Osteoblast (primary cell): ENCODE results near the gene RPSA. TPM values are rescaled to one million over a fixed set of nuclear protein-coding genes. Genes with fewer than 3 reads are reported as not detected.
A peak's percentile ranks its signal among the peaks of the same experiment; 100 is the strongest.

Experiments
- DNase-seq: peaks from one replicate; pipeline ENCODE4 v3.0.0; 2011; ENCODE audit warnings: low spot score, mixed read lengths; ENCODE audit not compliant: insufficient read length; ENCODE audit errors: missing footprints
- H2AFZ ChIP-seq: 2 replicates; pipeline ENCODE4 v1.6.0; 2011; ENCODE audit warnings: mild to moderate bottlenecking, low read length
- H3K27ac ChIP-seq: 2 replicates; pipeline ENCODE4 v1.5.1; 2011; ENCODE audit warnings: mild to moderate bottlenecking, low read depth, low read length, moderate library complexity
- H3K27me3 ChIP-seq: 2 replicates; pipeline ENCODE4 v1.6.0; 2012; ENCODE audit warnings: mild to moderate bottlenecking, control low read depth, inconsistent platforms, low read length, moderate library complexity; ENCODE audit not compliant: insufficient read depth
- H3K36me3 ChIP-seq: 2 replicates; pipeline ENCODE4 v1.5.1; 2011; ENCODE audit warnings: mild to moderate bottlenecking, low read length, control low read depth, moderate library complexity; ENCODE audit not compliant: insufficient read depth
- H3K4me1 ChIP-seq: 2 replicates; pipeline ENCODE4 v1.5.1; 2011; ENCODE audit warnings: mild to moderate bottlenecking, low read length, control low read depth, moderate library complexity; ENCODE audit not compliant: insufficient read depth
- H3K4me2 ChIP-seq: 2 replicates; pipeline ENCODE4 v1.6.0; 2011; ENCODE audit warnings: mild to moderate bottlenecking, low read length; ENCODE audit not compliant: insufficient read depth
- H3K4me3 ChIP-seq: fragments of 200-600 bp; sonication (generic); 3 replicates; pipeline ENCODE4 v1.5.1; 2012; ENCODE audit warnings: mild to moderate bottlenecking, low read length, inconsistent platforms; ENCODE audit not compliant: insufficient read depth
- H3K79me2 ChIP-seq: 2 replicates; pipeline ENCODE4 v1.6.0; 2012; ENCODE audit warnings: mild to moderate bottlenecking, low read length, control low read depth, inconsistent platforms; ENCODE audit not compliant: insufficient read depth
- H3K9me3 ChIP-seq: 2 replicates; pipeline ENCODE4 v1.5.1; 2011; ENCODE audit warnings: low read depth, low read length, control low read depth
- H4K20me1 ChIP-seq: 2 replicates; pipeline ENCODE4 v1.6.0; 2012; ENCODE audit warnings: mild to moderate bottlenecking, low read length, control low read depth; ENCODE audit not compliant: insufficient read depth
- total RNA-seq: library from RNA; depleted of rRNA; stranded (reverse); fragments of >200 nt; gene quantifications from 2 replicates; pipeline ENCODE4 v1.2.3, GENCODE V29; 2012
- TF ChIP-seq, protein P1 (sequence below): IDR thresholded peaks from 2 replicates; pipeline ENCODE4 v1.5.1; 2011; ENCODE audit warnings: mild to moderate bottlenecking, low read depth, low read length, moderate library complexity; ENCODE audit errors: extremely low read depth

Gene RPSA
- 1,028 and 1,154 TPM in 2 replicates for total RNA-seq

DNA sequence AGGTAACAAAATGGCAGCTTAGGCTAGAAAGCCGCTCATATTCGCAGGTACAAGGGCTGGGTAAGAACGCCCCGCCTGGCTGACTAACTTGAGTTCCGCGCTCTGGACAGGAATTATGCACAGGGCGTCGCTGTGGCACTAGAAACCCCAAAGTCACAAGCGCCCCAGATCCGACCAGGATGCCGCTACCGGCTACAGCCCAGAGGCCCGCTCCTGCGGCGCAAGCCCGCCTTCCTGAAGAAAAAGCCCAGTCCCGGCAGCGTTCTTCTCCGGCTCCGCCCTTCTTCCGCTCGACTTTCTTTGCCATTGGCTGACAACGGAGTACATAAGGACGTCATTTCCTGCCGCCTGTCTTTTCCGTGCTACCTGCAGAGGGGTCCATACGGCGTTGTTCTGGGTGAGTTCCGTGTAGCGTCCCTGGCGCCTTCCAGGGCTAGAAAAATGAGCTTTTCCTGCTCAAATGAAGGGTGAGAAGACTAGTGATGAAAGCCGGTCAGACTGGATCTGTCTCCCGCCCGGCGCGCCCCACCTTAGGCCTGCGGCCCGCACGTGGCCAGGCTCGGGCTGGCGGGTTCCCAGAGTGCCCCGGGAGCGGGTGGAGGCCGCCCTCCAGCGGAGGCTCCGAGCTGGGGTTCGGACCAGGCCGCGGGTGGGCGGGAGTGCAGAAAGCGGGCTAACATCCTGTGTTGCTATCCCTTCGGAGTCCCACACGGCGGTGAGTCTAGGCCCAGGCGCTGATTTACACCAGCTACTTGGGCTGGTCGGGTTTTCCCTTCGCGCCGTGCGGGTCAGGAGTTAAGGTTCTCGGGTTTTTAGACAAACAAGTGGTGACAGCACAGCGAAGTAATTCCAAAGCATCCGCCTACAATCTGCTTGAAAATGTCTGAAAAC, at the start of gene RPSA:
TSS of gene RPSA (plus strand) at position 353 of the 891 bp plus-strand sequence. CDS start 934 bp downstream, outside the sequence.
- H2AFZ ChIP-seq, result peak within 1 kb of the TSS; percentile 96
- peaks cover 41% of the 10 kb centered on the region for H3K36me3 ChIP-seq
- TF ChIP-seq, protein P1, sequence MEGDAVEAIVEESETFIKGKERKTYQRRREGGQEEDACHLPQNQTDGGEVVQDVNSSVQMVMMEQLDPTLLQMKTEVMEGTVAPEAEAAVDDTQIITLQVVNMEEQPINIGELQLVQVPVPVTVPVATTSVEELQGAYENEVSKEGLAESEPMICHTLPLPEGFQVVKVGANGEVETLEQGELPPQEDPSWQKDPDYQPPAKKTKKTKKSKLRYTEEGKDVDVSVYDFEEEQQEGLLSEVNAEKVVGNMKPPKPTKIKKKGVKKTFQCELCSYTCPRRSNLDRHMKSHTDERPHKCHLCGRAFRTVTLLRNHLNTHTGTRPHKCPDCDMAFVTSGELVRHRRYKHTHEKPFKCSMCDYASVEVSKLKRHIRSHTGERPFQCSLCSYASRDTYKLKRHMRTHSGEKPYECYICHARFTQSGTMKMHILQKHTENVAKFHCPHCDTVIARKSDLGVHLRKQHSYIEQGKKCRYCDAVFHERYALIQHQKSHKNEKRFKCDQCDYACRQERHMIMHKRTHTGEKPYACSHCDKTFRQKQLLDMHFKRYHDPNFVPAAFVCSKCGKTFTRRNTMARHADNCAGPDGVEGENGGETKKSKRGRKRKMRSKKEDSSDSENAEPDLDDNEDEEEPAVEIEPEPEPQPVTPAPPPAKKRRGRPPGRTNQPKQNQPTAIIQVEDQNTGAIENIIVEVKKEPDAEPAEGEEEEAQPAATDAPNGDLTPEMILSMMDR, result no peak
- no peaks in the 10 kb centered on the region for H3K27me3 ChIP-seq
- peak within 1 kb of the TSS; percentile 98 for H3K4me3 ChIP-seq
- H3K4me2 ChIP-seq, result peak within 1 kb of the TSS; percentile 83
- peaks cover 32% of the 10 kb centered on the region for H4K20me1 ChIP-seq
- DNase-seq, result peak; percentile 96
- peaks cover 41% of the 10 kb centered on the region for H3K79me2 ChIP-seq
- no peaks in the 10 kb centered on the region for H3K9me3 ChIP-seq
- H3K27ac ChIP-seq, result peak within 1 kb of the TSS; percentile 86
- H3K4me1 ChIP-seq, result peaks cover 31% of the 10 kb centered on the region

DNA sequence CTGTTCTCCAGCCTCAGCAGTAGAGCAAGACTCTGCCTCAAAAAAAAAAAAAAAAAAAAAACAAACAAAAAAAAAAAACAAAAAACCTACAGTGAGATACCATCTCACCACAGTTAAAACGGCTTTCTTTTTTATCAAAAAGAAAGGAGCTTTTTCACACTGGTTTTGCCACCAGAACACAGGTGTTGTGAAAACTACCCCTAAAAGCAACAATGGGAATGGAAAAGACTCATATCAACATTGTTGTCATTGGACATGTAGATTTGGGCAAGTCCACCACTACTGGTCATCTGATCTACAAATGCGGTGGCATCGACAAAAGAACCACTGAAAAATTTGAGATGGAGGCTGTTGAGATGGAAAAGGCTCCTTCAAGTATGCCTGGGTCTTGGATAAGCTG, 48.2 kb upstream of the RPSA start:
- Histone ChIP-seq H3K4me3 (no peak overlapping the region), H3K4me2 (no peak overlapping the region), H3K4me1 (no peaks in the 10 kb centered on the region), H3K27ac (no peak overlapping the region), H3K27me3 (no peaks in the 10 kb centered on the region), H3K79me2 (no peaks in the 10 kb centered on the region), H3K9me3 (no peaks in the 10 kb centered on the region), H3K36me3 (no peaks in the 10 kb centered on the region), H2AFZ (no peak overlapping the region), H4K20me1 (no peaks in the 10 kb centered on the region)
- TF ChIP-seq, protein P1, result no peak
- DNase-seq, result no peak

DNA sequence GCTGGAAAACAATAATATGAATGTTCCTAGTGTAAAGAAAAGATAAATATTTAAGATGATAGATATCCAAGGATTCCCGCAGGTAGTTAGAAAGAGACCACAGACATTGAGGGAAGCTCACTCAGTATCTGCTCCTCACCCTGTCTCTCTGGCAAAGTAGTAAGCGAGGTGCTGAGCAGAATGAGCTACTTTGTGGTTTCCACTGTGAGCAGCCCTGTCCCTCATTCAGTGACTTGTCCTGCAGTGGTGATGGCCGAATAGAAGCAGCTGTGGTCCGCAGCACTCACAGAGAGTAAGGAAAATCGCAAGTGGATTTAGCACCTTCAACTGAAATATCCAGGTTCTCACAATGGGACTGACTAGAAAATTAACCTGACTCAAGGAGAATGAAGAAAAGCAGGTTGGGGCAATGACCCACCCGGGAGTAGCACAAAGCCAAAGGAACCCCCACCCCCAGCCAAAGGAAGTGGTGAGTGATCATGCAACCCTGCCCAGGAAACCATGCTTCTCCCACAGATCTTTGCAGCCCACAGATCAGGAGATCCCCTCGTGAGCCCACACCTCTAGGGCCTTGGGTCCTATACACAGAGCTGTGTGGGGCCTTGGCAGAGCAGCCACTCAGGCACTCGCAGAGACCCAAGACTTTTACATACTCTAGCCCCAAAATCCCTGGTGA, 45.1 kb upstream of the RPSA start:
- Histone ChIP-seq H3K27ac (no peak overlapping the region), H3K4me3 (no peak overlapping the region), H3K36me3 (no peaks in the 10 kb centered on the region), H3K79me2 (no peaks in the 10 kb centered on the region), H3K9me3 (no peaks in the 10 kb centered on the region), H3K4me1 (no peaks in the 10 kb centered on the region), H4K20me1 (no peaks in the 10 kb centered on the region), H3K27me3 (no peaks in the 10 kb centered on the region), H2AFZ (no peak overlapping the region), H3K4me2 (no peak overlapping the region)
- TF ChIP-seq, protein P1, result no peak
- DNase-seq, result no peak

DNA sequence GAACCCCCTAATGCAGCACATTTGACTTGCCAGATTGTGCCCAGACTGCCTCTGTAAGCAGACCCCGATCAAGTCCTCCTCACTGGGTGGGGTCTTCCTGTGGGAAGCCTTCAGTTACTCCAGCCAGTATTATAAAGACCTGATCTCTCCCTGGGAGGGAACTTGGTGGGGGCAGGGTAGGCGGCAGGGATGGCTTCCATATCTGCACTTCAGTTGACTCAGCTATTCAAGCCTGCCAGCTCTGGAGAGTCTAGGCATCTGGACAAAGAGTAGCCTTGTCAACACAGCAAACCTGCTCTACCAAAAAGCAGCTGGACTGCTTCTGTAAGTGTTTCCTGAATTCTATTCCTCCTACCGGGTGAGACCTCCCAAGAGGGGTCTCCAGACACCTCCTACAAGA, 44.3 kb upstream of the RPSA start:
- no peaks in the 10 kb centered on the region for H3K79me2 ChIP-seq
- no peak overlapping the region for H3K4me3 ChIP-seq
- TF ChIP-seq, protein P1, result no peak
- H3K27me3 ChIP-seq, result no peaks in the 10 kb centered on the region
- no peak overlapping the region for H3K4me2 ChIP-seq
- DNase-seq, result no peak
- no peaks in the 10 kb centered on the region for H3K9me3 ChIP-seq
- H3K36me3 ChIP-seq, result no peaks in the 10 kb centered on the region
- H3K4me1 ChIP-seq, result no peaks in the 10 kb centered on the region
- no peaks in the 10 kb centered on the region for H4K20me1 ChIP-seq
- no peak overlapping the region for H3K27ac ChIP-seq
- no peak overlapping the region for H2AFZ ChIP-seq
